Neuron (in vitro differentiated cells): ENCODE data around the gene GNPTAB.

Source experiments
- H2AFZ ChIP-seq: one replicate; pipeline ENCODE4 v1.6.1; 2013; ENCODE audit warnings: low read depth, mild to moderate bottlenecking, inconsistent platforms, low read length, moderate library complexity
- H3K27me3 ChIP-seq: one replicate; pipeline ENCODE4 v1.6.1; 2013; ENCODE audit warnings: low read length; ENCODE audit not compliant: insufficient read depth
- H3K36me3 ChIP-seq: one replicate; pipeline ENCODE4 v1.6.1; 2013; ENCODE audit warnings: low read length; ENCODE audit not compliant: insufficient read depth
- H3K4me1 ChIP-seq: one replicate; pipeline ENCODE4 v1.6.1; 2013; ENCODE audit warnings: low read length; ENCODE audit not compliant: insufficient read depth
- H3K4me3 ChIP-seq: 2 replicates; pipeline ENCODE4 v1.5.1; 2013; ENCODE audit warnings: mild to moderate bottlenecking, low read length, moderate library complexity
- H3K9me3 ChIP-seq: one replicate; pipeline ENCODE4 v1.6.1; 2013; ENCODE audit warnings: low read length

The GNPTAB gene

GRCh38 chr12:101697930-101698799, 132.6 kb downstream of the GNPTAB start:
- Histone ChIP-seq H3K27me3 (no peaks in the 10 kb centered on the region), H2AFZ (peak overlapping the region; percentile 54), H3K9me3 (no peaks in the 10 kb centered on the region), H3K4me1 (peaks cover 9% of the 10 kb centered on the region), H3K4me3 (peak overlapping the region; percentile 72), H3K36me3 (no peaks in the 10 kb centered on the region)

GRCh38 chr12:101697197-101697929, 133.4 kb downstream of the GNPTAB start, which contains the start of gene CHPT1:
TSS of gene CHPT1 (plus strand) at chr12:101697640. CDS start at chr12:101697862, 222 bp downstream.
- H2AFZ ChIP-seq: peak within 1 kb of the TSS; percentile 89
- H3K4me1 ChIP-seq: peaks cover 9% of the 10 kb centered on the region
- peak within 1 kb of the TSS; percentile 72 for H3K4me3 ChIP-seq
- H3K27me3 ChIP-seq: no peaks in the 10 kb centered on the region
- no peaks in the 10 kb centered on the region for H3K36me3 ChIP-seq
- H3K9me3 ChIP-seq: no peaks in the 10 kb centered on the region

- Histone ChIP-seq H3K4me3 (peak overlapping the region; percentile 72), H3K9me3 (no peaks in the 10 kb centered on the region), H3K4me1 (peaks cover 9% of the 10 kb centered on the region), H3K36me3 (no peaks in the 10 kb centered on the region), H3K27me3 (no peaks in the 10 kb centered on the region), H2AFZ (peak overlapping the region; percentile 89)
These were observed 134.2 kb downstream of the GNPTAB start for GRCh38 chr12:101696251-101697196.

- H3K9me3 ChIP-seq: no peaks in the 10 kb centered on the region
- H3K4me3 ChIP-seq: no peak overlapping the region
- no peaks in the 10 kb centered on the region for H3K36me3 ChIP-seq
- peaks cover 9% of the 10 kb centered on the region for H3K4me1 ChIP-seq
- H2AFZ ChIP-seq: no peak overlapping the region
- no peaks in the 10 kb centered on the region for H3K27me3 ChIP-seq
These were observed 135.1 kb downstream of the GNPTAB start for GRCh38 chr12:101695706-101696105.
